Fibroblast of skin of right quadriceps (primary cell): Measurements from ENCODE around the gene DBT.
A peak's percentile ranks its signal among the peaks of the same experiment; 100 is the strongest.

Experiments
- DNase-seq: peaks from one replicate; pipeline ENCODE4 v3.0.0-alpha.2; 2013

Gene DBT

GRCh38 chr1:100187912-100188311 lies 61.7 kb downstream of the DBT start:
- peak; percentile 4 for DNase-seq

DNA sequence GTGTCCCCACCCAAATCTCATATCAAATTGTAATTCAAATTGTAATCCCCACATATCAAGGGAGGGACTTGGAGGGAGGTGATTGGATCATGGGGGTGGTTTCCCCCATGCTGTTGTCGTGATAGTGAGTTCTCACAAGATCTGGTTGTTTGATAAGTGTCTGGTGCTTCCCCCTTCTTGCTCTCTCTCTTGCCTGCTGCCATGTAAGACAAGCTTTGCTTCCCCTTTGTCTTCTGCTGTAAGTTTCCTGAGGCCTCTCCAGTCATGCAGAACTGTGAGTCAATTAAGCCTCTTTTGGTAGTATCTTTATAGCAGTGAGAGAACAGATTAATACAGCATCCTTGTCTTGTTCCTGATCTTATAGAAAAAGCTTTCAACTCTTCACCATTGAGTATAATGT lies 65.1 kb downstream of the DBT start:
- DNase-seq, result no peak

GRCh38 chr1:100183370-100183769 lies 66.3 kb downstream of the DBT start:
- DNase-seq, result no peak

GRCh38 chr1:100178091-100178490 lies 71.5 kb downstream of the DBT start, which contains the start of gene LRRC39:
Gene LRRC39 (minus strand): TSS chr1:100178256. CDS start chr1:100168516, 9,740 bp downstream.
- DNase-seq, result no peak

DNA sequence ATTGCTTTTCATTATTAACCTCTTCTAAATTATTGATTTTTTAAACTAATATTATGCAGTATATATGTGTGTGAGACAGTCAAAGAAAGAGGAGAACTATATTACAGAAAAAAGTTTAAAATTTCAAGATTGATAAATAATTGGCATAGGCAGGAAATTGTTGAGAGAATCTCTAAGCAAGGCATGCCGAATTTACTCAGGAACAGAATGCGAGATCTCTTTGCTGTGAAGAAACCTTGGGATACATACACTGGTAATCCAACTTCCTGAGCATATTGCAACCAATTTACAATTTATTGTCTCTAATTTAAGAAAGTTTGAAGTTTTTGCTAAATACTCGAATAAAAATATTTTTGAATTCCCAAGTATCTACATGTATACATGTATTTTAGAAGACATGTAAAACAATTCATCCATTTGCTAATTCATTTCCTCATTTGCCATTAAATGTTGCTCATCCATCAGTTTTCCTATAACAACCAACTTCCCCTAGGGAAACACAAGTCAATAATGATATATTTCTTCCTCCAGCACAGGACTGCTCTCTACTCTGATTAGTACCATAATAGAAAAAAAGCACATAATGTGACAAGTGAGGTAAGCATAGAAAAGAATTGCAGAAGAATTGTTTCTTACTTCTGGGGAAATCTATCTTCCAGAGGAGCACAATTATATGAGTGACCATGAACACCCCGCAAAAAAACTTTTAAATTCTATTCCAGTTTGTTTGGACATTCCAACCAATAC lies 72.2 kb downstream of the DBT start:
- DNase-seq, result no peak

GRCh38 chr1:100168051-100168450 lies 81.6 kb downstream of the DBT start:
- no peak for DNase-seq

GRCh38 chr1:100164702-100165101 lies 84.9 kb downstream of the DBT start:
- no peak for DNase-seq

DNA sequence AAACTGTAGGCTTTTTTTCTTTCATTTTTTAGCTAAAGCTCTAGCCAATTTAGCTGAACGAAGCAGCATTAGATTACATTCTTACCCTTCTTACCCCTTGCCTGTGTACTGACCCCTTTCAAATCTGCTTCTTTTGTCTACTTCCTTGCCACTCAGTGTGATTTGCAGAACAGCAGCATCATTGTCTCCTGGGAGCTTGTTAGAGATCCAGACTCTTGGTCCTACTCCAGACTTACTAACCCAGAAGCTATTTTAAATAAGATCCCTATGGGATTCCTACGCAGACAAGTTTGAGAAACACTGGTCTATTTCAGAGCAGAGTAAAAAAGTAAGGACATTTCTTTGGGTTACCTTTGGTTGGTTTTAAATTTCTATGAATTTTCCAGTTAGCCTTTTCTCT lies 85.4 kb downstream of the DBT start:
- DNase-seq, result peak; percentile 75

- no peak for DNase-seq
Measured at GRCh38 chr1:100162881-100163280, 86.8 kb downstream of the DBT start.

GRCh38 chr1:100152271-100152670 lies 97.4 kb downstream of the DBT start:
- no peak for DNase-seq

- DNase-seq, result no peak
Measured at GRCh38 chr1:100151679-100152078, 98.0 kb downstream of the DBT start.

DNA sequence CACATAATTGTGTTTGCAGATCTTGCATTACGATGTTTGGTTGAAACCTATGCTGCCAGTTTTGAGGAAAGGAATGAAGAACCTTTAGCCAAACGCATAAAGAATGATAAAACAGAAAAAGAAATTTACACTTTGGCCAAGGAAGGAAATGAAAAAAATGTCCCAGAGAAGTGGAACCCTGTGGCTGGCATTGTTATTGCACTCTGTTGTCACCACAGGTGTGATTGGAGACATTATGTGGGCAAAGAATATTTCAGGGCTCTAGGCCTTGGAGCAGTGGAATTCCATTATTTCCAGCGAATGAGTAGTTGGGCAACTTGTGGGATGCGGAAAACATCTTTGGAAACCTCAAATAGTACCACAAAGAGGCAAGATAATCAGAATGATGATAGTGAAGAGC lies 101.8 kb downstream of the DBT start:
- no peak for DNase-seq

DNA sequence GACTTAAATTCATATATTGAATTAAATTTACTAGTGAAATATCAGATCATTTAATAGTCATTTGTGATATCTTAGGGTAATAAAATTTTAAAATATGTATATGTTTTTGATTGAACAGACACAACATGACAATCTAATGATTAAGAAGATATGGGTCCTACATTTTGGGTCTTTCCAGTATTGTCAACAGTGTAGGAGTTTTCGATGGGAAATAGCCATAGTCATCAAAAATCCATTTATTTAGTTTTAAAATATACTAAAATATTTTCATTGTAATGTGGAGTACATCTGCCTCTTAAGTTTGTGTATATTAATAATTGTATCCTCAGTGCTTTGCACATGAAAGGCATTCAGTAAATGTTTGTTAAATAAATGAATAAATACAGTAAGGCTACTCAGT lies 102.7 kb downstream of the DBT start:
- no peak for DNase-seq

GRCh38 chr1:100145116-100145515 lies 104.5 kb downstream of the DBT start:
- DNase-seq, result no peak

- no peak for DNase-seq
Measured at GRCh38 chr1:100142343-100142742, 107.3 kb downstream of the DBT start.

DNA sequence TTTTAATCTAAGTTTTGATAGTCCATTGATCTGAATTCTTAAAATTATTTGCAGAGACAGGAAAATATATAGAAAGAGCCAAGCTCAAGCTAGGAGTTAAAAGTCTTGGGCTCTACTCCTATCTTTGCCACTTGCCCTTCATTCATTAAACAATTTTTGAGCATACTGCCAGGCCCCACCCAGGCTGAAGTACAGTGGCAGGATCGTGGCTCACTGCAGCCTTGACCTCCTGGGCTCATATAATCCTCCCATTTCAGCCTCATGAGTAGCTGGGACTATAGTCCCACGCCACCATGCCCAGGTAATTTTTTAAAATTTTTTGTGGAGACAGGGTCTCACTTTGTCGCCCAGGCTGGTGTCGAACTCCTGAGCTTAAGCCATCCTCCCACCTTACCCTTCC lies 108.4 kb downstream of the DBT start:
- DNase-seq, result no peak

GRCh38 chr1:100137602-100138001 lies 112.0 kb downstream of the DBT start:
- no peak for DNase-seq
